Iris pigment epithelial cell (primary cell): Measurements from ENCODE around the gene RUNX2.
"Not testable (repeated sequence)": the region's sequence is repeated elsewhere in the genome, so short reads cannot be mapped to it uniquely, and the experiment has no call there.

Source experiments
- DNase-seq: peaks from one replicate; pipeline ENCODE4 v3.0.0-alpha.2; 2011; ENCODE audit warnings: low read depth

Gene RUNX2

DNA sequence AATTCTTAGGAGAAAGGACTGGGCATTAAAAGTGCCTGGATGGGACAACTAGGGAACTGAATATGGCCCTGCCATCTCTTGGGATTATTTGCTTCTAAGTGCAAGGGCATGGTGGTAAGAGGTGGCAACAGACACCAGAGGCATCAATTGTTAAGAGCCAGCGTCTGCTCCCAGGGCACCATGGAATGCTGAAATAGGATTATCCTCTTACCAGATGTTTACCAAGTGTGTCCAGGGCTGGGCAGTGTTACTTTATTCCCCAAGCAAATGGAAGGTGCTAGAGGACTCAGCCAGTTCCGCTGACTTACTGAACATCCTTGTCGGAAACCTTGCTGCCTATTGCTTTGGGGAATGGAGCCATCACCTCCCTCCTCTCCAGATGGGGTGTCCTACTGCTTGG lies 323.2 kb downstream of the RUNX2 start:
- DNase-seq, result no peak

DNA sequence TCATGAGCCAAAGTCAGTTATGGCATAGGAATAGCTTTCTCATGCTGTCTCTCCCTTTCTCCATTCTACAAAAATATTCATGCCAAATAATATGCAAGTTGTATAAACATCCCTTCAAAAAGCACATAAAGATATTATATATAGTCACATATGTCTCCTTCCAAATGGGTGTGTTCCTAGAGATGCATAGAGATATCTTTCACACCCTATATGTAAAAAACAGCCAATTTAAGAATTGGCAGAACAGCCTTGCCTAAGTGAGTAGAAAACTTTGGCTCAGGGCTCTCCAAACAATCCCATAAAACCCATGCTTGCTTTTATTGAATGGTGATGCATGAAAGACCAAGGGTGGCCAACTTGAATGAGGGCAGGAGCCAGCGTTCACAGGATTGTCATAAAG lies 324.3 kb downstream of the RUNX2 start:
- no peak for DNase-seq

DNA sequence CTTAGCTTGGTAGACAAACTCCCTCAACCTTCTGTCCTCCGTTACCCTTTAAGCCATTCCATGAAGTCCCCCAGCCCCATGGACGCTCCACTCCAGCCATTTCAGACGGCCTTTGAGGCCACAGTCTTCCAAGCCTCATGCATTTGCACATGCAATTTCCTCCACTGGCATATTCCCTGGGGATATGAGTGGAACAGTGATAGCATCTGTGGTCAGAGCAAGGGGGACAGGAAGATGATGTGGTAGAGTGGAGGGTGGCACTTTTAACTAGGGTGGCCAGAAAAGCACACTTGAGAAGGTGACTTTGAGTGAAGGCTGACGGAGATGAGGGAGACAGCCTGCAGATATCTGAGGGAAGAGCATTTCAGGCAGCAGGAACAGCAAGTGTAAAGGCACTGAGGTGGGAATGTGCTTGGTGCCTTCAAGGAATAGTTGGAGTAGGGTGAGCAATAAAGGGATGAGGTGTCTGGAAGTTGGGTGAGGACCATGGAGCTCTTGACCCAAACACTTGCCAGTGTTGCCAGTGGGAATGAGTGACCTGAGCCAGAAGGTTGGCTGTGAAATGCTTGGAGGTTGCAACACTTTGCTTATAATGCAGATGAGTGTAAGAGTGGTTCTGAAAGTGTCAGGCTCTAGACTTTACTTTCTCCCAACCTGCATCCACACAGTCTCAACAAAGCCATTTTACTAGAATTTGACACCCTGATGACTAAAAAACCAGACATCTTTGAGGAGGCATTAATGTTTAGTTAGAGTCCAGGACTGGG lies 325.2 kb downstream of the RUNX2 start:
- DNase-seq, result no peak

DNA sequence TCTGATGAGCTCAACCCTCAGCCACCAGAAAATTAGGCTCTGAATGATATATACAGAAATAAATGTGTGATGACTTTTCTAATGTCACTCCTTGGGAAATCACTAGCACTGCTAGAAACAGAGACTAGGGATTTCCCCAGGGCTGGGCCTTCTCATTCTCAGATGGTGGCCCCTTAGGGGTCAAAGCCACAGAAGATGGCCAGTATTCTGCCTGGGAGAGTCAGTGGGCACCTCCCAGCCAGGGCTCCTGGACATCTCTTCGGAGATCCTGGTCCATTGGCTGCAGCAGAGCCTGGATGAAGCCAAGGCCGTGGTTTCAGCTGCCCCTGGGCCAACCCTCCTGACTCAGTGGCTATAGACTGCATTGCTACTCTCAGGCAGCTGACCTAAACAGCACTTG lies 326.5 kb downstream of the RUNX2 start:
- DNase-seq, result no peak

DNA sequence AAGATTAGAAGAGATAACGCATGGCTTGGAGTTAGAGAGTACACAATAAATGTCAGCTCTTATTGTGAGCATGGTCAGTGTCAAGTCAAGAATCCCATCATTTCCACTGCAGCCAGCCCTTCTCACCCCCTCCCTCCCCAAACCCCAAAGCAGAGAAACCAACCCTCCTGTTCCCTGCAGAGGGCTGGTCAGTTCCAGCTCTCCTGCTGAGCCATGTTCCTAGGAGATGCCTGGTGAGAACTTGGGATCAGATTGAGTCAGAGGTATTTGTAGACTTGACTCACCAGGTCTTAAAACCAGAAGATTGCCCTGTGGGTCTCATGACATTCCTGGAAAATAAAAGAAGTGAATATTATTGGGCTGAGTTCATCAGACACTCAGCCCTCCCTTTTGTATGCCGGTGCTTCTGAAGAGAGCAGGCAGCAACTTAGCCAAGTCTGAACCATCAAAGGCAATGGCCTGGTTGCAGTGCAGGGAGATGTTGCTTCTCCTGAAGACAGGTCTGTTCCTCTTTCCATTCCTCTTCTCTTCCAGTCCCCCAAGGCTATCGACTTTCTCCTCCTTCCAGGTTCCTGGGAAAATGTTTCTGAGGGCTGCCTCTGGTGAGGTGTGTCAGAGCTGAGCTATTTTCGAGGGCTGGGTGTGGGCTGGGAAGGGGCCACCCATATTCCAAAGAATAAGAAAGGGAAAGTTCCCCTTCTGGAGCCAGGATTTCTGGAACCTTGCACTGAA lies 327.8 kb downstream of the RUNX2 start:
- peak; percentile 97 for DNase-seq

DNA sequence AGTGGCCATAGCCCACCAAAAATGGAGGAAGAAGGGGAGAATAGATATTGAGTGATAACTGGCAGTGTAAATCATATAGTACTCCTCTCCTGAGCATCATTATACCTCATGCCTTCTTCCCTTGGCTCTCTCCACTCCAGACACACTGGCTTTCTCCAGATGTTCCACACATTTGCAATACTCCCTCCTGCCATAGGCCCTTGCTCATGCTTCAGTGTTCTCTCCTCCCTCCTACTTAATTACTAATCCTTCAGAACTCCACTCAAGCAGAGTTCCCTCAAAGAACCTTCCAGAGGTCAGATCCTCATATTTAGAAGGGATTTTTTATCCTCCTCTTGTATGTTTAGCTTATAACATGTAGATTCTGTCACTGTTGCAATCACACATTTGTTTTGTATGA lies 329.1 kb downstream of the RUNX2 start:
- DNase-seq, result peak; percentile 35

DNA sequence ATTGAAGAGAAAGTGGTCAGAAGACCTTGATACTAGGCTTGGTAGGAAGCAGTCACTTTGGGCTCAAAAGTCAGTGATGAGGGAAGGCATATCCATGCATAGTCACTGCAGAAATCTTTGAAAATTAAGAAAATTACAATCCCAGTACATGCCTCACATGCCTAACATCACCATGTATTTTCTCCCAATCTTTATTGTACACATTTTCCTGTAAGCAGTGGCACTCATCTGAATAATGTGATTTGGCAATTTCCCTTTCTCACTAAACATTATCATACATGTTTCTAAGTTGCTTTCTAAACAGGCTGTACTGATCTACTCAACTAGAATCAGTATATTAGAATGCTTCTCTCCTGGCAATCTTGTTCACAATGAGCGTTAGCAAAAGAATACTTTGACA lies 330.3 kb downstream of the RUNX2 start:
- DNase-seq, result no peak

DNA sequence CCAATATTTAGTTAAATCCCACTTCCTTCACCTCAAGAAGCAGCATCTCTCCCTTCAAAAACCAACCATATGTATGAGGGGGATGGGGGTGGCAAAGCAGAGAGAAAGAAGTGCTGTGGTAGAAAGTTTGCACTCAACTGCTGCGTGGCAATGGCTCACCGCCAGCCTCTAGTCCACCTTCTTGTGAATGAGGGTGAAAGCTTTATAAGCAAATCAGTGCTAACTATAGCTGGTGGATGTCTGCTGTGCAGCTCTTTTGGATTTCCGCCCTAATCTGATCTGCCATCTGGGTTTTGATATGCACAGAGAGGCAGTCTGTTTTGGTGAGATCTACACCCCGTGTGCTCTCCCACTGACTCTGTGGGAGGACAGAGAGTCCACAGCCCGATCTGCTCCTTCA lies 330.8 kb downstream of the RUNX2 start:
- no peak for DNase-seq

DNA sequence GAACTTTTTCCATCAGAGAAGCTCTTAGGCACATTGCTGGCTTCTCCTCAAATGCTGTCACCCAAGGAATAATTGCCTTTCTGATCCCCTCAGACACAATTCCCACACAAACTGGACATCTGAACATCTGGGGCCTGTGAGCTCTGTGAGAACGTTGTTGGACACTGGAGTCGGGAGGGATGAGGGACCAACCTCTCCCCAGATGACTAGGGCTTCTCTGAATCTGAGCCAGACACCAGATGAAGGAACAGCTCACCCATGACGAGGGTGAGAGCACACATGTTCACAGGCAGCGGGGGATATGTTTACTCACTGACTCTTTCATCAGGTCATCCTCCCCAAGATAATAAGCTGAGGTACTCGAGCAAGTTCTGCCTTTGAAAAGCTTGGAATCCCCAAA lies 333.5 kb downstream of the RUNX2 start:
- peak; percentile 52 for DNase-seq

DNA sequence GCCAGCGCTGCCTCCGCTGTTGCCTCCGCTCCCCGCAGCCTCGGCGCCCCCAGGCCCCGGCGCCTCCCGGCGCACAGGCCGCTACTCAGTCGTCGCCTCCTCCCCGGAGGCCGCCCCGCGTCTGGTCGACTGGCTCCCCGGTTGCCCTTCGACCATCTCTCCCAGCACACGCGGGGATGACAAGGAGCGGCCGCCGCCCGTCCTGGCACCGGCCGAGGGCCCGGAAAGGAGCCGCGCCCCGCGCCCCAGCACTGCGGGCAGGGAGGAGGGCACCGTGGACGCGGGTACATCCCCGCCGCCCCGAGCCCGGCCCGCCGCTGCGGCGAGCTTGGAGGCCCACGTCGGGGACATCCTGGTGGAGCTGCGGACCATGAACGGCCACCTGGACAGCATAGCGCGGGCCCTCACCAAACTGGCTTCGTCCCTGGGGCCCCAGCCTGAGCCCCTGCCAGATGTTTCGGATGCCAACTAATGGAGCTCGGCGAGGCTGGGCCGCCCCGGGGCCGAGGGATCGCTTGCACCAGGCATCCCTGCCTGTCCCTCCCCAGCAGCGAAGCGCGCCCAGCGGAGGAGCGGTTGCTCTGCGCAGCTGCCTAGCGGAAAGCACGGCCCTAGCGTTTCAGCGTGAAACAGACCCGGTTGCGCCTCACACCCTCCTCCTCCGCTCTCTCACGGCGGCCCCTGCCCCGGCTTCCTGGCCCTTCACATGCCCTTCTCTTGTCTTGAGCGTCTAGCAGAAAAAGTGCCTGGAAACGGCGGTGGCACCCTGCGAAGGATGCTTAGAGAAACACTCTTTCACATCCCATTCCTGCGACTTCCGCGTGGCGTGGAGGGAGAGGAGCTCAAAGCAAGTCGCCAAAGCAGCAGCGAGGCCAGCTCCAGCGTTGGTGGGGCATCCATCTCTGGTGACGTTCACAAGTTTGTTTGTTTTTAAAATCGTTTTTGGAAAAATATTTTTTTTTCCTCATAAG lies 335.4 kb downstream of the RUNX2 start:
- peak; percentile 62 for DNase-seq

DNA sequence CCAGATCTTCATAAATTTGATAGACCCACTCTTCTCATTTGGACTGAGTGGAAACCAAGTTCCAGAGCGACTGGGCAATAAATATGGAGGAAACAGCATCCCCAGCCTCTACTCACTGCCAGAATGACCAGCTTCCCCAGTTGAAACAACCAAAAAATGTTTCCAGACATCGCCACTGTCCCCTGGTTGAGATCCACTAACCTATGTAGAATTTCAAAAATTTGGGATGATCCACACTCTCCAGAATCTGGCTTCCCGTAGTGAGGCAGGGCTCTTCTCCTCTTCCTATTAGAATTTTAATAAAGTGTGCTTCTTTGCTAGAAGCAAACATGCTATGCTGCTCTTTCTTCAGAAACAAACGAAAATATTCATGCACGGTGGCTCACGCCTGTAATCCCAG lies 336.6 kb downstream of the RUNX2 start:
- no peak for DNase-seq

DNA sequence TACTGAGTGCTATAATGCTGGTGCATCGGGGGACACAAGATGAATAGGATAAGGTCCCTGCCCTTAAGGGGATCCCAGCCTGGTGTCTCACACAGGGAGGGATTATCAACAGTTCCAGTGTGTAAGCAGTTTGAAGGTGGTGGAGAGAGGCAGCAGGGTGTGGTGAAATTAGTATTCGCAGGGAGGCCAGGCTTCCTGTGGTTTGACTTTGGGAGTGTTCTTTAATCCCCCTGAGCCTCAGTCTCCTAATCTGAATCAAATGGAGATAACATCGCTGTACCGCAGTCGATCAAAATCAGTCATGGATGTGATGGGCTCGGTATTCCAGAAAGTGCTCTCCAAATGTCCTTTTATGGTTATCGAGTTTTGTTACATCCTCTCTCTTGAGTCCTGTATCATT lies 337.7 kb downstream of the RUNX2 start:
- DNase-seq, result no peak

DNA sequence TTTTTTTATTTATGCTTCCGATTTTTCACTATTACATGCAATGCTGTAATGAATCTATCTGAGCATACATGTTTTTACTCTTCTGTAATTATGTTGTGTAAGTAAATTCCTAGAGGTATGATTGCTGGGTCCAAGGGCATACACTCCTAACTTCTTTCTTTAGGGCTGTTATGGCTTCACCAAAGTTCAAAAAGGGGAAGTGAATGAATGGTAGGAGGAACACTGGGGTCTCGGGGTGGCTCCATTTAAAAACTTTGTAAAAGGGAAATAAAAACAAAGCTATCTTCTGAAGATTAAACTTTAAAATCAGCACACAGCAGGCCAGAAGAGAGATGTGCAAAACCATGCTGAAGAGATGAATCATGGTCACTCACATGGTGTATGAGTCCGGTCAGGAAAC lies 338.7 kb downstream of the RUNX2 start:
- DNase-seq, result no peak

DNA sequence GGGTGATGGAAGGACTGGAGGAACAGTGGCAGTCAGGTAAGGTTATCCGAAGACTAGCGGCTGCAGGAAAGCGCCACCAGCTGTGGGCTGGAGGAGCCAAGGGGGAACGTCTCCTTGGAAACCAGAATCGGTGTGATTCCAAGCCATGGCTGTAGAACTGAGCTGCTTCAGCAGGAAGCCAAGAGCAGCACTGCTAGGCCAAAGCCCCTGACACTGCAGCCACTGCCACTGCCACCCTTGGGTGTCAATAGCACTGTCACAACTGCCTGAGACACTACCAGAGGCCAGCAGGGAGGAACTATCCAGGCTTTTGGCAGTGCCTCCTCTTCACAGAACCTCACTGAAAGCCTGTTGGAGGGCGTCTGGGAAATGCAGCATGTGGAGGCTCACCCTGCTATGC lies 339.2 kb downstream of the RUNX2 start:
- DNase-seq, result no peak

DNA sequence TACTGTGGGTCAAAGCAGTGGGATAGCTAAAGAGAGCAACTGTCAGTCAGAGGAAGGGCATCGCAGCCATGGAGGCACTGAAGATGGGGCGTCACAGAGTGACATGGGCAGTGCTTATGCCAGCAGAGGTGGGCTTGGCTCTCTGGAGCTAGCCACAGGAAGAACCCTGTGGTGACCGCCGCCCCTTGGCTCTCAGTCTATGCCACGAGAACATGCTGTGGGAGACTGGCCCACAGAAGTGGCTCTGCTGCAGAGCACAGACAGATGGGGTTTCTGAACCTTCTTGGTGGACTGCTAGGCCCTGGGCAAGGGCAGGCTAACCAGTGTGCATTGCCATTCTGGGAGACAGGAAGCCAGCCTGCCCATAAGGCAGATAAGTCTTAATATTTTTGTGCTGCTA lies 339.6 kb downstream of the RUNX2 start:
- no peak for DNase-seq

DNA sequence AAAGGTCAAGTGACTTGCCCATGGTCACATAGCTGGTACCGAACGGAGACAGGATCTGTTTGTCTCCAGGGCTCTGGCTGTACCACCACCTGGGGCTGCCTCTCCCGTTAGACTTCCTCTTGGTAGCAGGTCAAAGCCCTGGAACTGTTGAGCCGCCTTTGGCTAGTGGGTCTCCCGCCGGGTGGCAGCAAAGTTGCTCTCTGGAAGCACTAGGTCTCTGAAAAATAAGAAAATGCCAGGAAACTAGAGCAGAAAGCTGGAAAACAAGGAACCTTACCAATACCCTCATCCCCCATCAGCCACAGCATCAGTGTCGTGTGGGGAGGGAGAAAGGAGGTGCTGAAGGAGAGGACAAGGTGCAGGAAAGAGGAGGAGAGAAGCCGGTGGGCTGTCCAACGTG lies 340.6 kb downstream of the RUNX2 start:
- no peak for DNase-seq

DNA sequence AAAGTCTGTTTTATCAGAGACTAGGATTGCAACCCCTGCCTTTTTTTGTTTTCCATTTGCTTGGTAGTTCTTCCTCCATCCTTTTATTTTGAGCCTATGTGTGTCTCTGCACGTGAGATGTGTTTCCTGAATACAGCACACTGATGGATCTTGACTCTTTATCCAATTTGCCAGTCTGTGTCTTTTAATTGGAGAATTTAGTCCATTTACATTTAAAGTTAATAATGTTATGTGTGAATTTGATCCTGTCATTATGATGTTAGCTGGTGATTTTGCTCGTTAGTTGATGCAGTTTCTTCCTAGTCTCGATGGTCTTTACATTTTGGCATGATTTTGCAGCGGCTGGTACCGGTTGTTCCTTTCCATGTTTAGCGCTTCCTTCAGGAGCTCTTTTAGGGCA lies 345.0 kb downstream of the RUNX2 start:
- DNase-seq, result not testable (repeated sequence)

DNA sequence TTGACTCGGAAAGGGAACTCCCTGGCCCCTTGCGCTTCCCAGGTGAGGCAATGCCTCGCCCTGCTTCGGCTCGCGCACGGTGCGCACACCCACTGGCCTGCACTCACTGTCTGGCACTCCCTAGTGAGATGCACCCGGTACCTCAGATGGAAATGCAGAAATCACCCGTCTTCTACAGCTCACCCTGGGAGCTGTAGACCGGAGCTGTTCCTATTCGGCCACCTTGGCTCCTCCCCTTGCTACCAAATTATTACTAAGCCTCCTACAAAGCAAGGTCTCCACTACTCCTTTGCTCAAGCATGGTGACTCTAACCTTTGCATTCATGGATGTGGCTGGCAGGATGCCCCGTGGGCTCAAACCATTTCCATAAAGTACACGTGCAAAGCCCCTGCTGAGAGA lies 347.0 kb downstream of the RUNX2 start:
- not testable (repeated sequence) for DNase-seq

DNA sequence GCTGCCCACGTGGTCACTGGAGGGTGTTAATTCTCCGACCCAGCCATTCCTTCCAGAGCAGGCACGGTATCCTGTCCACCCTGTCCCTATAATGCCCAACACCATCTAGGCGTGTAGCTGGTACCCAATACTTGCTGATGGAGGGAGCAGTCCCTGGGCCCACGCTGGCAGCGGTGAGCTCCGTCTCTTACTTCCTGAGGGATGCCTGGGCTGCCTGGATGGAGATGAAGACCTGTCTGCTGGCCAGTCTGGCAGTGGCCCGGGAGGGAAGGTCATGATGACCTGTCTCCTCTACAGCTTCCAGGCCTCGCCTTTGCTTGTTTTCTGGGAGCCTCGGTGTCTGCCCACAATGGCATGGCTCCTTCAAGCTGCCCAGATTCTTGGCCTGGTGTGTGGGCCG lies 347.5 kb downstream of the RUNX2 start:
- no peak for DNase-seq

DNA sequence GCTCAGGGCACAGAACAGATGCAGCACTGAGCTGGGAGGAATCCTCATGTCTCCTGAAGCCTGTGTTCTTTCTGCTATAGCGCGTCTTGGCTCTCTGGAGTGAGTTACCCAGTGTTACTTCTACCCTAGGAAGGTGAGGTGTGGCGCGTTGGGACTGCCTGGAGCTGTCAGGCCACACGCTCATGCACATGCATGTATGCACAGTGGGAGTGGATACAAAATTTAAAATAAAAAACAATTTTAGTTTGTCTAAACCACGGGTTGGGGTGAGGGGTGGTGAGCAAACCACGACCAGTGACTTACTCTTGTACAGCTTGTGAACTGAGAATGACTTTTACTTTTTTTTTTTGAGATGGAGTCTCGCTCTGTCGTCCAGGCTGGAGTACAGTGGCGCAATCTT lies 348.2 kb downstream of the RUNX2 start:
- no peak for DNase-seq

DNA sequence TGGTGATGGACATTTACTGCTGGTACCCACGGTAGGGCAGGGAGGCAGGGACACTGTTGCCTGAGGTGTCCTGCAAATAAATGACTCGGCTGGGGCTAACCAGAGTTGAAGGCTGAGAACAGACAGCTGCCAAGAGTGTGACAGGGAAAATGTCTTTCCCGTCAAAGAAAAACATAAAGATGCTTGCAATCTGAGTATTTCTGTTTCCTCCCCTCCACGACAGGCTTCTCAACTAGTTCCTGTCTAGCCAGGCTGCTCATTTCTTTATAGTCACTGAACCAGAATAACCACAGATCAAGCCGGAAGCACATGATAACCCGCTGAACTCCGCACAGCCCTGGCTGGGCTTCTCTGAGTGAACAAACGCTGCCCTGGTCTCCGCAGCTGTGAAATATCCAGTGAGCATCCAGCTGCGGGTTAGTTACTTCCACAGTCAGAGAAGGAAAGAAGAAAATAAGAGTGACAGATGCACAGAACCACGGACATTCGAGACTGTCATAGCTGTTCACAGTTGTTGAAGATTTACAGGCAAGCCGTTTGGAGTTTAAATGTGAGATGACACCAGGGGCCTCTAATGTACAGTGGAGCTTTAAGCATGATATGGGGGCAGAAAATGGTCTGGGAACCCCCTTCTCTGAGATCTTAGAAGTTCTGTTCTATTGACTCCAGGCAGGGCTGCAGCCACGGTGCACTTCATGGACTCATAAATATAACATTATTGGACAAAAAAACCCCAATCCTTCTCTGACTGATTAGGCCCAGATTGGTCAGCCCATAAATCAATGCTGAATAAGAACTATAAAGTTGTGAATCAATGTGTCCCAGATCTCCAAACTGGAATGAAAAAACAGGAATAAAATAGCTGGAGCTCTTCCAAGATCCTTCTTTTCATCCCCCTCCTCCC lies 349.5 kb downstream of the RUNX2 start:
- peak; percentile 70 for DNase-seq

DNA sequence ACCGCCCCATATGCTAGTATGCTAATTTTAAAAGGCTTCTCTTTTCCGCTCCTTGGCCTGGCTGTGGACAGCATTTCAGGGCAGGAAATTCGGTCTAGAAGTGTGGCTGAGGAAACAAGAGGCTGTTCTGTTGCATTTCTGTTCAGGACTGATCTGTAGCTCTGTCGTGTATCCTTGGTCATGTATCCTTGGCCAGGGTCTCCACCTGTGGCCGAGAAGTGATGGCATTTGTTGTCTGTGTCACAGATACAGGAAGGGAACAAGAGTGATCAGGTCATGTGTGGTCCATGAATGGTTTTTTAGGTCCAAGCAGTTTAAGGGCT lies 350.1 kb downstream of the RUNX2 start:
- DNase-seq, result no peak
